Fibroblast of pulmonary artery (primary cell): ENCODE measurements around the gene MTA1.

ENCODE experiments used
- DNase-seq: peaks from one replicate; pipeline ENCODE4 v3.0.0-alpha.2; 2010; ENCODE audit warnings: low read depth
- H3K4me3 ChIP-seq: replicated peaks from 2 replicates; pipeline ENCODE4 v1.5.1; 2011; ENCODE audit warnings: low read depth, mild to moderate bottlenecking, control low read depth, low read length, moderate library complexity
- CTCF ChIP-seq: IDR thresholded peaks from 2 replicates; pipeline ENCODE4 v1.5.1; 2011; ENCODE audit warnings: mild to moderate bottlenecking, control low read depth, low read length, inconsistent platforms; ENCODE audit errors: missing control alignments

The MTA1 gene

DNA sequence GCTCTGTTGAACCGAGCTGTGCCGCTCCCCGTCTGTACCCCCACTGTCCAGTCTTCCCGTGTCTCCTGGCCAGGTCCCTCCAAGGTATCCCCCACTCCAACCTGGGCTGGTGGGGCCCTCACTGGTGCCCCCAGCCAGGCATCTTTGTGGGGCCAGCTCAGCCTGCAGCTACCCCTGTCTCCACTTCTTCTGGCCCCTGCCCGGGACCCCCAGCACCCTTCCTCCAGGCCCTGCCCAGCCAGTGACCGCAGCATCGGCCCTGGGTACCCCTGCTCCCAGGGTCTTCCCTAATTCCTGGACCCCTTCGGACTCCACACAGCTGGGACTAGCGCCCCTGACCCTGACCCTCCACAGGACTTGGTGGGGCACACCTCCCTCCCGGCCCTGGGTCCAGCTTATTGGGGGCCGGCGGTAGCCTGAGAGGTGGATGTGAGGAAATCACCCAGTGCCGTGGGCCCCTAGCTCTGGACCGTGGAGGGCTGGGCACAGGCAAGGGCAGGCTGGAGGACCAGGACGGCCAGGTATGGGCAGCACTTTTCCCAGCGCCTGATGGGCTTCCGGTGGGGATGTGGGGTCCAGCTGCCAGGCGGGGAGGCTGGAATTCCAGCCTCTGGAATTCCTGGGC, 63.0 kb downstream of the MTA1 start:
- no peak overlapping the region for H3K4me3 ChIP-seq
- no peak for DNase-seq
- TF ChIP-seq CTCF, result no peak

DNA sequence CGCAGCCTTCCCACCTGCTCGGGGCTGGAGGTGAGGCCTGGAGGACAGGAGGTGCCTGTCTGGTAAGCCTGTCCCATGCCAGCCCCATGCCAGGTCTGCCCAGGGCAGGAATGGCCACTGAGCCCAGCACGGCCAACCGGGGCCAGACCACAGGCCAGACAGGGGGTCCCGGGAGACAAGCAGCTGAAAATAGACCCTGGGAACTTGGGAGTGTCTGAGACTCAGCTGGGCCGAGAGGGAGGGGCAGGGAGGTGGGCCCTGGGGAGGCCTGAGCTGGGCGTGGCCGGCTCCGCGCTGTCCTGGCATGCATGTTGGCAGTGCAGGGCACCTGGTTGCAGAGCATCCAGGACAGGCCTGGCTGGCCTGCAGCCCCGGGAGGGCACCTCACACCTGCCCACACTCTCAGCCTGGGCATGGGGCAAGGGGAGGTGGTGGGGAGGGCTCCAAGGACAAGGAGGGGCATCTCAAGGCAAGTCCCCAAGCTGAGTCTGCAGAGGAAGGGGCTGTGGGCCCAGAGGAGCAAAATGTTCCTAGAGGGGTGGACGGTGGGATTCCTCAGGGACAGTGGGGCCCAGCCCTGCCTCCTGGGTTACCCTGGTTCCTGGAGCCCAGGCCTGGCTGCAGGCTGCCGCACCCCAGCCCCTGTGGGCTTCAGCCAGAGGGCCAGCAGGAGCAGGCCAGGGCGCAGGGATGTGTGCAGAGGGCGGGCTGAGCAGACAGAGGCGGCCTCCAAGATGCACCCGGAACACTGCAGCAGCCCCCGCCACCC, 63.9 kb downstream of the MTA1 start:
- H3K4me3 ChIP-seq, result no peak overlapping the region
- no peak for TF ChIP-seq CTCF
- DNase-seq, result no peak

DNA sequence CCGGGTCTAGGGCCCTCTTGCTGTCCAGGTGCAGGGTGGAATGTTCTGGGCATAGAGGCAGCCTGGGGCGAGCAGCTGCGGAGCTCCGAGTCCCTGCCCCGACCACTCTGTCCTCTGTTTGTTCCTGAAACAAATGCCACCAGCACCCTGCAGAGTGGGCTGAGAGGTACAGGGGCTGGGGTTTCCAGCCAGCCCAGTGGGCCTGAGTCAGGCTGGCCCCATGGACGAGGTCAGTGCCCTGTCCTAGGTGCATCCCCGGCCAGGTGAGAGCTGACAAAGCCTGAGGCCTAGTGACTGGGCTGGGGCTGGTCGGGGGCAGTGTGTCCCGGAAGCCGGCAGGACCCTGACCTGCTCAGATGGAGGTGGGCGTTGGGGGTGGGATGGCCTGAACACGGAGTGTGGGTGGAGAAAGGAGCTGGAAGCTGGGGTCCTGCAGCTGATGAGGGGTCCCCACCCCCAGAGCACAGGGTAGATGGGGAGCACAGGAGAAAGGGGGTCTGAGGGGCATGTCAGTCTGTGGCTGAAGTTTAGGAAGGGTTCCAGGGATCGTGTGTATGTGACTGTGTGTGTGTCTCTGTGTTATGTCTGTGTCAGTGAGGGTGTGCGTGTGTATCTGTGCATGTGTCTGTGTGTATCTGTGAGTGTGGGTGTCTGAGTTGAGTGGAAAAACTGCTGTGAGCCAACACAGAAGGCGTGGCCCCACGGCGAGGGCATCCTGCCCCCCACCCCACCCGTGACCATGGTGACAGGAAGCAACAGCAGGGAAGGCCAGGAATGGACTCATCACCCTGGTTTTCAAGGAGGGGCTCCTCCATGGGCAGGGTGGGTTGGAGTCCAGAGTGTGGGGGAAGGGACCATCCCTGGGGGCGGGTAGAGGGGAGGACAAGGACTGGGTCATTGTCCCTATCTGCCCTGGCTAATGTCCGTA, 64.7 kb downstream of the MTA1 start:
- peak; percentile 31 for DNase-seq
- H3K4me3 ChIP-seq, result no peak overlapping the region

DNA sequence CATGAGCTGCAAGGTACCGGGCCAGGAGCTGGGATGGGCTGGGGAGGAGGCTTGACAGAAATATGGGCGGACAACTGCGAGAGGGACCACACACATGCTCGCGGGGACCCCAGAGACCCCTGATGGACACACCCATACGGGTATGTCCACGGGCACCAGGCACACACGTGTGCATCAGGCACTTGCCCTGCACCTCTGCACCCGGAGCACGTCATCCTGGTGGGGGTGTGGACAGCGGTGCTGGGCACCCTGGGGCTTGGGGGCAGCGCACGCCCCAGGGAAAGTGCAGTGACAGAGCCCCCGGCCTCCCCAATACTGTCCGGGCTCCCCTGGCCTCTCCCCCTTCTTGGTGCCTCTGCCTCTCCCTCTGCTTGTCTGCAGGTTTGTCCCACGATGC, 65.4 kb downstream of the MTA1 start:
- no peak for TF ChIP-seq CTCF
- no peak overlapping the region for H3K4me3 ChIP-seq
- DNase-seq, result no peak

More for the DNA sequence above, 64.7 kb downstream of the MTA1 start:
- no peak for TF ChIP-seq CTCF

- peak; percentile 11 for TF ChIP-seq CTCF
- no peak for DNase-seq
- H3K4me3 ChIP-seq, result no peak overlapping the region
These were observed 66.1 kb downstream of the MTA1 start for GRCh38 chr14:105485739-105486162.

GRCh38 chr14:105486163-105486973, 66.7 kb downstream of the MTA1 start, which contains the start of gene CRIP1:
TSS of gene CRIP1 (plus strand) at chr14:105486886. CDS start at chr14:105487260, 374 bp downstream.
- TF ChIP-seq CTCF, result no peak
- DNase-seq, result no peak
- no peak within 1 kb of the TSS for H3K4me3 ChIP-seq
